PC-3 (cell line): ENCODE data around the gene OR1K1. TPM values are rescaled to one million over a fixed set of nuclear protein-coding genes. Genes with fewer than 3 reads are reported as not detected.
"Not testable (repeated sequence)": the region's sequence is repeated elsewhere in the genome, so short reads cannot be mapped to it uniquely, and the experiment has no call there.

ENCODE experiments used
- ATAC-seq: fragments of 200-7000 bp; cut with Tn5 transposase; 2 replicates; pipeline ENCODE4 v1.9.1; 2020; ENCODE audit warnings: mild to moderate bottlenecking, moderate library complexity
- BruUV-seq: library from RNA; stranded (reverse); fragments of 400-500 nt; replicated peaks from 2 replicates; lab custom pipeline; 2021; lab: Mats Ljungman, UMichigan
- CTCF ChIA-PET: fragments of 300-600 bp; sonication (Branson Sonifier 250); formaldehyde crosslinking; loops from one replicate; lab custom pipeline; 2022; ENCODE audit warnings: antibody characterized with exemption; lab: Charles Lee
- POLR2A ChIA-PET: fragments of 300-600 bp; sonication (Branson Sonifier 250); formaldehyde crosslinking; loops from one replicate; lab custom pipeline; 2022; ENCODE audit warnings: antibody characterized with exemption; ENCODE audit not compliant: unreplicated experiment; lab: Charles Lee
- DNase-seq: peaks from one replicate; pipeline ENCODE4 v3.0.0-alpha.2; 2015
- H2AFZ ChIP-seq: fragments of 300-600 bp; sonication (generic); 2 replicates; pipeline ENCODE4 v1.6.0; 2016; ENCODE audit warnings: antibody characterized with exemption, low read length
- H3F3A ChIP-seq: fragments of 300-600 bp; sonication (generic); one replicate; pipeline ENCODE4 v1.6.0; 2017; ENCODE audit warnings: antibody characterized with exemption, low read length, control low read depth, mild to moderate bottlenecking; ENCODE audit not compliant: unreplicated experiment
- H3K27ac ChIP-seq: fragments of 300-600 bp; sonication (generic); 2 replicates; pipeline ENCODE4 v1.5.1; 2016; ENCODE audit warnings: mild to moderate bottlenecking, low read length
- H3K27me3 ChIP-seq: fragments of 300-600 bp; sonication (generic); 2 replicates; pipeline ENCODE4 v1.6.1; 2016; ENCODE audit warnings: low read length, mixed read lengths
- H3K36me3 ChIP-seq: fragments of 300-600 bp; sonication (generic); 2 replicates; pipeline ENCODE4 v1.6.1; 2016; ENCODE audit warnings: low read depth, mixed run types, low read length, mixed read lengths
- H3K4me1 ChIP-seq: fragments of 300-600 bp; sonication (generic); 2 replicates; pipeline ENCODE4 v1.5.1; 2016; ENCODE audit warnings: low read length; ENCODE audit not compliant: insufficient read depth
- H3K4me2 ChIP-seq: fragments of 300-600 bp; sonication (generic); 2 replicates; pipeline ENCODE4 v1.6.0; 2016; ENCODE audit warnings: low read length
- H3K4me3 ChIP-seq: fragments of 300-600 bp; sonication (generic); 2 replicates; pipeline ENCODE4 v1.5.1; 2016; ENCODE audit warnings: mild to moderate bottlenecking, low read length, mixed read lengths
- H3K79me2 ChIP-seq: fragments of 300-600 bp; sonication (generic); 2 replicates; pipeline ENCODE4 v1.6.1; 2017; ENCODE audit warnings: low read length, mixed read lengths
- H3K9ac ChIP-seq: fragments of 300-600 bp; sonication (generic); 2 replicates; pipeline ENCODE4 v1.6.0; 2016; ENCODE audit warnings: mild to moderate bottlenecking, low read length
- H3K9me2 ChIP-seq: fragments of 300-600 bp; sonication (generic); replicated peaks from 2 replicates; pipeline ENCODE4 v1.6.1; 2016; ENCODE audit warnings: mixed run types, low read length, mixed read lengths
- H3K9me3 ChIP-seq: fragments of 300-600 bp; sonication (generic); 2 replicates; pipeline ENCODE4 v1.6.1; 2016; ENCODE audit warnings: low read length, mixed read lengths
- H4K20me1 ChIP-seq: fragments of 300-600 bp; sonication (generic); 2 replicates; pipeline ENCODE4 v1.6.1; 2016; ENCODE audit warnings: low read length, mixed read lengths
- EZH2 ChIP-seq: fragments of 300-600 bp; sonication (generic); IDR thresholded peaks from one replicate; pipeline ENCODE4 v1.6.1; 2017; ENCODE audit warnings: antibody characterized with exemption, mild to moderate bottlenecking, low read length; ENCODE audit not compliant: unreplicated experiment
- EZH2phosphoT487 ChIP-seq: fragments of 300-600 bp; sonication (generic); IDR thresholded peaks from 2 replicates; pipeline ENCODE4 v1.6.1; 2018; ENCODE audit warnings: mild to moderate bottlenecking, antibody characterized with exemption, low read length, borderline replicate concordance
- intact Hi-C: fragments of 100-400 bp; cut with micrococcal nuclease; formaldehyde crosslinking; loops from 2 replicates; pipeline ENCODE4 v1.9.0; 2023
- total RNA-seq: library from RNA; depleted of rRNA; stranded (reverse); fragments of >200 nt; gene quantifications from 2 replicates; pipeline ENCODE4 v1.2.3, GENCODE V29; 2014
- TF ChIP-seq, protein P1 (sequence below): fragments of 300-600 bp; sonication (generic); conservative IDR thresholded peaks from 2 replicates; pipeline ENCODE4 v1.5.1; 2017; ENCODE audit warnings: antibody characterized with exemption, low read depth, mild to moderate bottlenecking, low read length

The OR1K1 gene
- total RNA-seq, 1 experiment from 2014 or later = not detected

DNA sequence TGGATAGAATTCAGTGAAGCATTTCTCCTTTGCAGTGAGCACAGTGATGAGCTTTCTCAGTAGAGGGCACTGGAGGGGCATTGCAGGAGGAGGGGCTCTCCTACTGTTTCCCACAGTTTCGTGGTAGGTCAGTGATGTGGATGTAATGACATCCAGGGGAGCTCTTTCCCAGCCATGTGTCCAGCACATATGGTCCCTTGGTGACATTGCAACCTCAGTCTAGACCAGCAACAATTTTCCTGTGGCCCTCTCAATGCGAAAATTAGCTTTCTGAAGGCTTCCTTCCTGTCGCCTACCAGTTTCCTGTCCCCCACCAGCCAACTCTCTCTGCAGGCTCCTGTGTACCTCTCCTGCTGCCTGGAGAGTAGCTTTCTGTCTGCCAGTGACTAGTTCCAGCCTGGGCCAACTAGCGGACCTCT is 35.4 kb downstream of the OR1K1 start:
- H2AFZ ChIP-seq = no peak overlapping the region
- no peak overlapping the region for H3K4me3 ChIP-seq
- H3K4me1 ChIP-seq = no peaks in the 10 kb centered on the region
- no peaks in the 10 kb centered on the region for H3K79me2 ChIP-seq
- TF ChIP-seq EZH2 = no peak
- no peak for TF ChIP-seq EZH2phosphoT487
- TF ChIP-seq, protein P1, sequence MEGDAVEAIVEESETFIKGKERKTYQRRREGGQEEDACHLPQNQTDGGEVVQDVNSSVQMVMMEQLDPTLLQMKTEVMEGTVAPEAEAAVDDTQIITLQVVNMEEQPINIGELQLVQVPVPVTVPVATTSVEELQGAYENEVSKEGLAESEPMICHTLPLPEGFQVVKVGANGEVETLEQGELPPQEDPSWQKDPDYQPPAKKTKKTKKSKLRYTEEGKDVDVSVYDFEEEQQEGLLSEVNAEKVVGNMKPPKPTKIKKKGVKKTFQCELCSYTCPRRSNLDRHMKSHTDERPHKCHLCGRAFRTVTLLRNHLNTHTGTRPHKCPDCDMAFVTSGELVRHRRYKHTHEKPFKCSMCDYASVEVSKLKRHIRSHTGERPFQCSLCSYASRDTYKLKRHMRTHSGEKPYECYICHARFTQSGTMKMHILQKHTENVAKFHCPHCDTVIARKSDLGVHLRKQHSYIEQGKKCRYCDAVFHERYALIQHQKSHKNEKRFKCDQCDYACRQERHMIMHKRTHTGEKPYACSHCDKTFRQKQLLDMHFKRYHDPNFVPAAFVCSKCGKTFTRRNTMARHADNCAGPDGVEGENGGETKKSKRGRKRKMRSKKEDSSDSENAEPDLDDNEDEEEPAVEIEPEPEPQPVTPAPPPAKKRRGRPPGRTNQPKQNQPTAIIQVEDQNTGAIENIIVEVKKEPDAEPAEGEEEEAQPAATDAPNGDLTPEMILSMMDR = no peak
- H3K9ac ChIP-seq = no peak overlapping the region
- DNase-seq (no peak), ATAC-seq (no peak)
- no peaks in the 10 kb centered on the region for H3K9me3 ChIP-seq
- intact Hi-C loops = no loop called here
- H3K27me3 ChIP-seq = no peaks in the 10 kb centered on the region
- H3K27ac ChIP-seq = no peak overlapping the region
- no peaks in the 10 kb centered on the region for H4K20me1 ChIP-seq
- no peaks in the 10 kb centered on the region for H3K9me2 ChIP-seq
- ChIA-PET POLR2A (interaction anchor here (0.7 kb wide), 1 partner anchor 863 kb away, joined by 3 read pairs; no protein-coding TSS in a partner anchor), CTCF (no interaction called here)
- no peaks in the 10 kb centered on the region for H3K36me3 ChIP-seq
- no peaks in the 10 kb centered on the region for H3F3A ChIP-seq
- H3K4me2 ChIP-seq = no peak overlapping the region
- BruUV-seq = no TSS peak

DNA sequence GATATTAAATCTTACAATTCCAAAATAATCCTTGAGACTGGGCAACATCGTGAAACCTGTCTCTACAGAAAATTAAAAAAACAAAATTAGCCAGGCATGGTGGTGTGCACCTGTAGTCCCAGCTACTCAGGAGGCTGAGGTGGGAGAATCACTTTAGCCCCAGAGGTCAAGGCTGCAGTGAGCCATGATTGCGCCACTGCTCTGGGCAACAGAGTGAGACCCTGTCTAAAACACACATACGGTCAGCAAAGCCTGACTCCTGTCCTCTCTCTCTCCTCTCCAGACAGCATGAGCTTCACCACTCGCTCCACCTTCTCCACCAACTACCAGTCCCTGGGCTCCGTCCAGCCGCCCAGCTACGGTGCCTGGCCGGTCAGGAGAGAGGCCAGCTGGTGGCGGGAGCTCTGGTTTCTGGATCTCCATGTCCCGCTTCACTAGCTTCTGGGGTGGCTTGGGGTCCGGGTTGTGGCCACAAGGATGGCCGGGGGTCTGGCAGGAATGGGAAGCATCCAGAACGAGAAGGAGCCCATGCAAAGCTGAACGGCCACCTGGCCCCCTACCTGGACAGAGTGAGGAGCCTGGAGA is 37.4 kb downstream of the OR1K1 start:
- Histone ChIP-seq H3K9me3 (no peaks in the 10 kb centered on the region), H3F3A (no peaks in the 10 kb centered on the region), H3K4me3 (no peak overlapping the region), H3K4me1 (no peaks in the 10 kb centered on the region), H3K9me2 (no peaks in the 10 kb centered on the region), H3K27ac (no peak overlapping the region), H3K79me2 (no peaks in the 10 kb centered on the region), H3K9ac (no peak overlapping the region), H3K27me3 (no peaks in the 10 kb centered on the region), H2AFZ (no peak overlapping the region), H3K4me2 (no peak overlapping the region), H4K20me1 (no peaks in the 10 kb centered on the region), H3K36me3 (no peaks in the 10 kb centered on the region)
- no peak for ATAC-seq
- intact Hi-C loops = no loop called here
- DNase-seq = no peak
- BruUV-seq = no TSS peak
- ChIA-PET CTCF (no interaction called here), POLR2A (no interaction called here)
- TF ChIP-seq EZH2phosphoT487 = no peak
- TF ChIP-seq, protein P1 = no peak
- TF ChIP-seq EZH2 = no peak

DNA sequence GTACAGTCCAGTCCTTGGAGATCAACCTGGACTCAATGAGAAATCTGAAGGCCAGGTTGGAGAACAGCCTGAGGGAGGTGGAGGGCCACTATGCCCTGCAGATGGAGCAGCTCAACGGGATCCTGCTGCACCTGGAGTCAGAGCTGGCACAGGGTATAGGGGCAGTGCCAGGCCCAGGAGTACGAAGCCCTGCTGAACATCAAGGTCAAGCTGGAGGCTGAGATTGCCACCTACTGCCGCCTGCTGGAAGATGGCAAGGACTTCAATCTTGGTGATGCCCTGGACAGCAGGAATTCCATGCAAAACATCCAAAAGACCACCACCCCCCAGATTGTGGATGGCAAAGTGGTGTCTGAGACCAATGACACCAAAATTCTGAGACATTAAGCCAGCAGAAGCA is 38.5 kb downstream of the OR1K1 start:
- POLR2A ChIA-PET, H3K27me3 ChIP-seq, intact Hi-C loops, H3K36me3 ChIP-seq, BruUV-seq, H3F3A ChIP-seq, DNase-seq, H4K20me1 ChIP-seq, H3K79me2 ChIP-seq, H3K9ac ChIP-seq, H3K9me2 ChIP-seq, H3K4me2 ChIP-seq, H3K27ac ChIP-seq, H3K9me3 ChIP-seq, H3K4me3 ChIP-seq, ATAC-seq, H2AFZ ChIP-seq, H3K4me1 ChIP-seq, CTCF ChIA-PET: not testable (repeated sequence)
